Measurements from ENCODE around the gene TNRC6C.
"Not testable (repeated sequence)": the region's sequence is repeated elsewhere in the genome, so short reads cannot be mapped to it uniquely, and the experiment has no call there.

TNRC6C gene

GRCh38 chr17:77963441-77963840 lies 4.9 kb downstream of the TNRC6C start:
- no peak for DNase-seq (ENCODE audit: low read depth)

GRCh38 chr17:77965352-77965751 lies 6.8 kb downstream of the TNRC6C start:
- DNase-seq (ENCODE audit: low read depth) = no peak

- DNase-seq (ENCODE audit: low read depth) = no peak
These were observed 8.0 kb downstream of the TNRC6C start for GRCh38 chr17:77966476-77966875.

GRCh38 chr17:77968788-77969187 lies 10.3 kb downstream of the TNRC6C start:
- no peak for DNase-seq (ENCODE audit: low read depth)

GRCh38 chr17:77972271-77972670 lies 13.8 kb downstream of the TNRC6C start:
- DNase-seq (ENCODE audit: low read depth) = not testable (repeated sequence)

- no peak for DNase-seq (ENCODE audit: low read depth)
These were observed 15.4 kb downstream of the TNRC6C start for GRCh38 chr17:77973953-77974352.

- DNase-seq (ENCODE audit: low read depth) = no peak
These were observed 15.9 kb downstream of the TNRC6C start for GRCh38 chr17:77974396-77974795.

GRCh38 chr17:77982430-77982829 lies 23.9 kb downstream of the TNRC6C start:
- DNase-seq (ENCODE audit: low read depth) = not testable (repeated sequence)

GRCh38 chr17:77990301-77990700 lies 31.8 kb downstream of the TNRC6C start:
- DNase-seq (ENCODE audit: low read depth) = no peak

- not testable (repeated sequence) for DNase-seq (ENCODE audit: low read depth)
These were observed 35.2 kb downstream of the TNRC6C start for GRCh38 chr17:77993735-77994134.

GRCh38 chr17:77995146-77995852 lies 36.8 kb downstream of the TNRC6C start:
- no peak for DNase-seq (ENCODE audit: low read depth)

- no peak for DNase-seq (ENCODE audit: low read depth)
These were observed 37.8 kb downstream of the TNRC6C start for GRCh38 chr17:77996256-77996655.

- DNase-seq (ENCODE audit: low read depth) = no peak
These were observed 41.1 kb downstream of the TNRC6C start for GRCh38 chr17:77999413-78000173.

GRCh38 chr17:78000341-78000740 lies 41.8 kb downstream of the TNRC6C start:
- DNase-seq (ENCODE audit: low read depth) = no peak

GRCh38 chr17:78001182-78001581 lies 42.7 kb downstream of the TNRC6C start:
- DNase-seq (ENCODE audit: low read depth) = no peak

GRCh38 chr17:78001612-78002011 lies 43.1 kb downstream of the TNRC6C start:
- no peak for DNase-seq (ENCODE audit: low read depth)

- DNase-seq (ENCODE audit: low read depth) = no peak
These were observed 43.7 kb downstream of the TNRC6C start for GRCh38 chr17:78002166-78002565.

- no peak for DNase-seq (ENCODE audit: low read depth)
These were observed 47.1 kb downstream of the TNRC6C start for GRCh38 chr17:78005452-78006171.

GRCh38 chr17:78006338-78006737 lies 47.8 kb downstream of the TNRC6C start:
- DNase-seq (ENCODE audit: low read depth) = no peak

GRCh38 chr17:78007647-78008046 lies 49.1 kb downstream of the TNRC6C start:
- no peak for DNase-seq (ENCODE audit: low read depth)

- DNase-seq (ENCODE audit: low read depth) = no peak
These were observed 52.3 kb downstream of the TNRC6C start for GRCh38 chr17:78010759-78011158.

GRCh38 chr17:78012428-78012827 lies 53.9 kb downstream of the TNRC6C start:
- no peak for DNase-seq (ENCODE audit: low read depth)

Measured in HS-27A (cell line).